WTC11 (cell line): ENCODE results near the gene IFT122. TPM values are rescaled to one million over a fixed set of nuclear protein-coding genes. Genes with fewer than 3 reads are reported as not detected.
A peak's percentile ranks its signal among the peaks of the same experiment; 100 is the strongest.

ENCODE experiments used
- ATAC-seq: fragments of 200-7000 bp; cut with Tn5 transposase; 2 replicates; pipeline ENCODE4 v1.10.0; 2021; ENCODE audit warnings: mild to moderate bottlenecking, moderate library complexity
- CTCF ChIA-PET: fragments of 300-600 bp; sonication (Branson Sonifier 250); formaldehyde crosslinking; loops from one replicate; lab custom pipeline; 2021; ENCODE audit warnings: antibody characterized with exemption; lab: Charles Lee
- POLR2A ChIA-PET: fragments of 350-600 bp; sonication (Branson Sonifier 250); formaldehyde crosslinking; loops from one replicate; lab custom pipeline; 2021; ENCODE audit warnings: antibody characterized with exemption; lab: Charles Lee
- DNase-seq: peaks from one replicate; pipeline ENCODE4 v3.0.0; 2021; ENCODE audit warnings: low spot score
- H3K27ac Mint-ChIP-seq: 2 replicates; pipeline ENCODE4 v1.8.0; 2021; ENCODE audit warnings: mixed read lengths
- H3K27me3 Mint-ChIP-seq: 2 replicates; pipeline ENCODE4 v1.8.0; 2021; ENCODE audit warnings: low read depth, mild to moderate bottlenecking, moderate library complexity, mixed read lengths
- H3K36me3 Mint-ChIP-seq: 2 replicates; pipeline ENCODE4 v1.8.0; 2021; ENCODE audit warnings: mixed read lengths
- H3K4me1 Mint-ChIP-seq: 2 replicates; pipeline ENCODE4 v1.8.0; 2022; ENCODE audit warnings: mixed read lengths
- H3K4me3 Mint-ChIP-seq: 2 replicates; pipeline ENCODE4 v1.8.0; 2021; ENCODE audit warnings: mild to moderate bottlenecking, moderate library complexity, mixed read lengths
- H3K9me3 Mint-ChIP-seq: 2 replicates; pipeline ENCODE4 v1.8.0; 2021; ENCODE audit warnings: mixed read lengths
- CREM ChIP-seq: sonication (generic); formaldehyde crosslinking; IDR thresholded peaks from 2 replicates; pipeline ENCODE4 v1.8.1; 2022; ENCODE audit warnings: mild to moderate bottlenecking, missing genetic modification reagents, moderate library complexity
- ELF4 ChIP-seq: sonication (generic); formaldehyde crosslinking; IDR thresholded peaks from 2 replicates; pipeline ENCODE4 v1.8.1; 2022; ENCODE audit warnings: low read depth, mild to moderate bottlenecking, moderate library complexity, missing genetic modification reagents
- FOXJ3 ChIP-seq: sonication (generic); formaldehyde crosslinking; IDR thresholded peaks from 2 replicates; pipeline ENCODE4 v1.9.0; 2021; ENCODE audit warnings: missing genetic modification reagents, mild to moderate bottlenecking, borderline replicate concordance
- GTF2I ChIP-seq: fragments of 250-450 bp; sonication (Bioruptor Pico); conservative IDR thresholded peaks from 2 replicates; pipeline ENCODE4 v1.4.0; 2021; ENCODE audit warnings: mild to moderate bottlenecking
- JUN ChIP-seq: sonication (generic); formaldehyde crosslinking; IDR thresholded peaks from 2 replicates; pipeline ENCODE4 v1.8.0; 2023; ENCODE audit warnings: mild to moderate bottlenecking, missing genetic modification reagents
- SOX15 ChIP-seq: fragments of 250-450 bp; sonication (Bioruptor Pico); IDR thresholded peaks from 2 replicates; pipeline ENCODE4 v1.9.0; 2021; ENCODE audit warnings: mild to moderate bottlenecking
- ZNF138 ChIP-seq: sonication (generic); formaldehyde crosslinking; conservative IDR thresholded peaks from 2 replicates; pipeline ENCODE4 v1.8.1; 2022; ENCODE audit warnings: mild to moderate bottlenecking, moderate library complexity, missing genetic modification reagents
- ZNF263 ChIP-seq: sonication (generic); formaldehyde crosslinking; IDR thresholded peaks from 2 replicates; pipeline ENCODE4 v1.8.1; 2022; ENCODE audit warnings: low read depth, mild to moderate bottlenecking, moderate library complexity, missing genetic modification reagents
- ZNF317 ChIP-seq: sonication (generic); formaldehyde crosslinking; IDR thresholded peaks from 2 replicates; pipeline ENCODE4 v1.8.1; 2023; ENCODE audit warnings: low read depth, mild to moderate bottlenecking, moderate library complexity, missing genetic modification reagents, borderline replicate concordance
- ZNF396 ChIP-seq: fragments of 250-450 bp; sonication (Bioruptor Pico); IDR thresholded peaks from 2 replicates; pipeline ENCODE4 v1.8.0; 2021; ENCODE audit warnings: mild to moderate bottlenecking, moderate library complexity, borderline replicate concordance
- total RNA-seq: library from RNA; stranded (reverse); gene quantifications from 3 replicates; pipeline ENCODE4 v1.2.3, GENCODE V29; 2021
- TF ChIP-seq, protein P1 (sequence below): fragments of 250-450 bp; sonication (Bioruptor Pico); IDR thresholded peaks from 2 replicates; pipeline ENCODE4 v1.9.0; 2021; ENCODE audit warnings: mild to moderate bottlenecking, borderline replicate concordance
- TF ChIP-seq, protein P2 (sequence below): sonication (generic); formaldehyde crosslinking; IDR thresholded peaks from 2 replicates; pipeline ENCODE4 v1.8.0; 2022; ENCODE audit warnings: mild to moderate bottlenecking, missing genetic modification reagents
- TF ChIP-seq, protein P3 (sequence below): sonication (generic); formaldehyde crosslinking; IDR thresholded peaks from 2 replicates; pipeline ENCODE4 v1.8.1; 2022; ENCODE audit warnings: mild to moderate bottlenecking, moderate library complexity, missing genetic modification reagents
- TF ChIP-seq, protein P4 (sequence below): sonication (generic); formaldehyde crosslinking; IDR thresholded peaks from 2 replicates; pipeline ENCODE4 v1.8.1; 2022; ENCODE audit warnings: low read depth, missing genetic modification reagents, borderline replicate concordance
- TF ChIP-seq, protein P5 (sequence below): fragments of 250-450 bp; sonication (Bioruptor Pico); conservative IDR thresholded peaks from 2 replicates; pipeline ENCODE4 v1.9.0; 2021; ENCODE audit warnings: mild to moderate bottlenecking
- TF ChIP-seq, protein P6 (sequence below): sonication (generic); formaldehyde crosslinking; IDR thresholded peaks from 2 replicates; pipeline ENCODE4 v1.8.1; 2023; ENCODE audit warnings: mild to moderate bottlenecking, moderate library complexity, missing genetic modification reagents
- TF ChIP-seq, protein P7 (sequence below): sonication (generic); formaldehyde crosslinking; IDR thresholded peaks from 2 replicates; pipeline ENCODE4 v1.8.1; 2023; ENCODE audit warnings: mild to moderate bottlenecking, missing genetic modification reagents, borderline replicate concordance

The IFT122 gene
- total RNA-seq, 1 experiment from 2014 or later = 22.8 TPM

DNA sequence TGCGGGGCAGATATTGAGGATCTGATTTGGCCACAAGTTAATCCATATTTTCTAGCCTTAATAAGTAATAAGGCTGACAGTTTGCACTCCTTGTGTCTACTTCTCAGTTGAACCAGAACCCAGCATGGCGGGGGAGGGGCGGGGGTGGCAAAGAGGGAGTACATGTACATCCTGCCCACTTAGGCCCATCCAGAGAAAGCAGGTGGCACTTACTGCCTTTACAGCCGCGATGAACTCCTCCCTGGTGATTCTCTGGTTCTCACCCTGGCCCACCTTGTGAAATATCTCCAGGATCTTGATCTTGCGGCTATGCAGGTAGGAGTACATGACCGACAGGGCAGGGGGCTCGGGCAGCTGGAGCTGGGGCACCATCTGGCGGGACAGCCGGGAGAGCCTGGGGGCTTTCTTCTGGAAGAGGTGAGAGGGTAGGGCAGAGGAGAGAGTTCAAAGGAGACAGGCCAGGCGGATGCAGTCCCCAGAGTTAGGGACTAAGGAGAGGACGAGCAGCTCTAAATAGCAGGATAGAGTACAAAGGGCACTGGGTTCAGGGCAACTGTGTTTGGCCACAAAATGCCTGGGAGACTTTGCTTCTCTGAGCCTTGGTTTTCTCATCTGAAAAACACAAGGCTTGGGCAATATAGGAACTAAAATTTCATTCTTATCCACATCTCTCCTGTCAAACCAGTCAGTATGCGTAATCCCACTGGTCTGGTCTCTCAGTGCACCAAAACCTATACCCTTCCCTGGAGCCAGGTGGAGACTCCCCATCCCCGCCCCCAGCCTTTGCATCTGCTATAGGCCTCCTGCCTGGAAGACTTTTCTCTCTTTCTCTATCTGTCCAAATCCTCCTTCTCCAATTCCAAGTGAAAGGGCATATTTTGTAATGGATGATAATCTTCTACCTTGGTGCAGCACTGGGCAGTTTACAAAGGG lies 21.7 kb upstream of the IFT122 start:
- CTCF ChIA-PET = no interaction called here
- Mint-ChIP-seq H3K36me3 (no peaks in the 10 kb centered on the region), H3K9me3 (no peaks in the 10 kb centered on the region), H3K27ac (no peak overlapping the region), H3K27me3 (peaks cover 26% of the 10 kb centered on the region), H3K4me3 (no peak overlapping the region), H3K4me1 (0 out of 2 replicates have a peak, but pooled peaks cover 3% of the 10 kb centered on the region)
- DNase-seq (no peak), ATAC-seq (peak; percentile 54)
- POLR2A ChIA-PET = no interaction called here
- TF ChIP-seq ZNF263 (CRISPR knock-in tag) (no peak), JUN (CRISPR knock-in tag) (no peak), ZNF317 (CRISPR knock-in tag) (no peak), ZNF138 (CRISPR knock-in tag) (no peak)

DNA sequence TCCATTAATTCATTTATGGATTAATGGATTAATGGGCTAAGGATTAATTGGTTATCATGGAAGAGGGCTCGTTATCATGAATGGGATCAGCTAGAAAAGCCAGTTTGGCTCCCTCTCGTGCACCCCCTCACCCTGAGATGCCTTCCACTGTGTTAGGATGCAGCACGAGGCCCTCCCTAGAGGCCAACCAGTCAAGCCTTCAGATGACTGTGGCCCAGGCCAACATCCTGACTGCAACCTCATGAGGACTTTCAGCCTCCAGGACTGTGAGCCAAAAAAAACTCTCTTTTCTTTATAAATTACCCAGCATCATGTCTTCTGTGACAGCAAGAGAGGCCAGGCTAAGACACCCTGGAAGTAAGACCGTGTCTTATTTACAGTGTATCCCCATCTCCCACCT lies 20.5 kb upstream of the IFT122 start:
- H3K36me3 Mint-ChIP-seq = no peaks in the 10 kb centered on the region
- no peak for TF ChIP-seq SOX15 (CRISPR knock-in tag)
- TF ChIP-seq, protein P1, sequence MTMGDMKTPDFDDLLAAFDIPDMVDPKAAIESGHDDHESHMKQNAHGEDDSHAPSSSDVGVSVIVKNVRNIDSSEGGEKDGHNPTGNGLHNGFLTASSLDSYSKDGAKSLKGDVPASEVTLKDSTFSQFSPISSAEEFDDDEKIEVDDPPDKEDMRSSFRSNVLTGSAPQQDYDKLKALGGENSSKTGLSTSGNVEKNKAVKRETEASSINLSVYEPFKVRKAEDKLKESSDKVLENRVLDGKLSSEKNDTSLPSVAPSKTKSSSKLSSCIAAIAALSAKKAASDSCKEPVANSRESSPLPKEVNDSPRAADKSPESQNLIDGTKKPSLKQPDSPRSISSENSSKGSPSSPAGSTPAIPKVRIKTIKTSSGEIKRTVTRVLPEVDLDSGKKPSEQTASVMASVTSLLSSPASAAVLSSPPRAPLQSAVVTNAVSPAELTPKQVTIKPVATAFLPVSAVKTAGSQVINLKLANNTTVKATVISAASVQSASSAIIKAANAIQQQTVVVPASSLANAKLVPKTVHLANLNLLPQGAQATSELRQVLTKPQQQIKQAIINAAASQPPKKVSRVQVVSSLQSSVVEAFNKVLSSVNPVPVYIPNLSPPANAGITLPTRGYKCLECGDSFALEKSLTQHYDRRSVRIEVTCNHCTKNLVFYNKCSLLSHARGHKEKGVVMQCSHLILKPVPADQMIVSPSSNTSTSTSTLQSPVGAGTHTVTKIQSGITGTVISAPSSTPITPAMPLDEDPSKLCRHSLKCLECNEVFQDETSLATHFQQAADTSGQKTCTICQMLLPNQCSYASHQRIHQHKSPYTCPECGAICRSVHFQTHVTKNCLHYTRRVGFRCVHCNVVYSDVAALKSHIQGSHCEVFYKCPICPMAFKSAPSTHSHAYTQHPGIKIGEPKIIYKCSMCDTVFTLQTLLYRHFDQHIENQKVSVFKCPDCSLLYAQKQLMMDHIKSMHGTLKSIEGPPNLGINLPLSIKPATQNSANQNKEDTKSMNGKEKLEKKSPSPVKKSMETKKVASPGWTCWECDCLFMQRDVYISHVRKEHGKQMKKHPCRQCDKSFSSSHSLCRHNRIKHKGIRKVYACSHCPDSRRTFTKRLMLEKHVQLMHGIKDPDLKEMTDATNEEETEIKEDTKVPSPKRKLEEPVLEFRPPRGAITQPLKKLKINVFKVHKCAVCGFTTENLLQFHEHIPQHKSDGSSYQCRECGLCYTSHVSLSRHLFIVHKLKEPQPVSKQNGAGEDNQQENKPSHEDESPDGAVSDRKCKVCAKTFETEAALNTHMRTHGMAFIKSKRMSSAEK (CRISPR knock-in tag) = no peak
- TF ChIP-seq, protein P2, sequence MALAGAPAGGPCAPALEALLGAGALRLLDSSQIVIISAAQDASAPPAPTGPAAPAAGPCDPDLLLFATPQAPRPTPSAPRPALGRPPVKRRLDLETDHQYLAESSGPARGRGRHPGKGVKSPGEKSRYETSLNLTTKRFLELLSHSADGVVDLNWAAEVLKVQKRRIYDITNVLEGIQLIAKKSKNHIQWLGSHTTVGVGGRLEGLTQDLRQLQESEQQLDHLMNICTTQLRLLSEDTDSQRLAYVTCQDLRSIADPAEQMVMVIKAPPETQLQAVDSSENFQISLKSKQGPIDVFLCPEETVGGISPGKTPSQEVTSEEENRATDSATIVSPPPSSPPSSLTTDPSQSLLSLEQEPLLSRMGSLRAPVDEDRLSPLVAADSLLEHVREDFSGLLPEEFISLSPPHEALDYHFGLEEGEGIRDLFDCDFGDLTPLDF (CRISPR knock-in tag) = no peak
- no peak for TF ChIP-seq FOXJ3 (CRISPR knock-in tag)
- TF ChIP-seq, protein P3, sequence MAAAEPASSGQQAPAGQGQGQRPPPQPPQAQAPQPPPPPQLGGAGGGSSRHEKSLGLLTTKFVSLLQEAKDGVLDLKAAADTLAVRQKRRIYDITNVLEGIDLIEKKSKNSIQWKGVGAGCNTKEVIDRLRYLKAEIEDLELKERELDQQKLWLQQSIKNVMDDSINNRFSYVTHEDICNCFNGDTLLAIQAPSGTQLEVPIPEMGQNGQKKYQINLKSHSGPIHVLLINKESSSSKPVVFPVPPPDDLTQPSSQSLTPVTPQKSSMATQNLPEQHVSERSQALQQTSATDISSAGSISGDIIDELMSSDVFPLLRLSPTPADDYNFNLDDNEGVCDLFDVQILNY (CRISPR knock-in tag) = no peak
- TF ChIP-seq, protein P4, sequence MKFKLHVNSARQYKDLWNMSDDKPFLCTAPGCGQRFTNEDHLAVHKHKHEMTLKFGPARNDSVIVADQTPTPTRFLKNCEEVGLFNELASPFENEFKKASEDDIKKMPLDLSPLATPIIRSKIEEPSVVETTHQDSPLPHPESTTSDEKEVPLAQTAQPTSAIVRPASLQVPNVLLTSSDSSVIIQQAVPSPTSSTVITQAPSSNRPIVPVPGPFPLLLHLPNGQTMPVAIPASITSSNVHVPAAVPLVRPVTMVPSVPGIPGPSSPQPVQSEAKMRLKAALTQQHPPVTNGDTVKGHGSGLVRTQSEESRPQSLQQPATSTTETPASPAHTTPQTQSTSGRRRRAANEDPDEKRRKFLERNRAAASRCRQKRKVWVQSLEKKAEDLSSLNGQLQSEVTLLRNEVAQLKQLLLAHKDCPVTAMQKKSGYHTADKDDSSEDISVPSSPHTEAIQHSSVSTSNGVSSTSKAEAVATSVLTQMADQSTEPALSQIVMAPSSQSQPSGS = no peak
- TF ChIP-seq, protein P5, sequence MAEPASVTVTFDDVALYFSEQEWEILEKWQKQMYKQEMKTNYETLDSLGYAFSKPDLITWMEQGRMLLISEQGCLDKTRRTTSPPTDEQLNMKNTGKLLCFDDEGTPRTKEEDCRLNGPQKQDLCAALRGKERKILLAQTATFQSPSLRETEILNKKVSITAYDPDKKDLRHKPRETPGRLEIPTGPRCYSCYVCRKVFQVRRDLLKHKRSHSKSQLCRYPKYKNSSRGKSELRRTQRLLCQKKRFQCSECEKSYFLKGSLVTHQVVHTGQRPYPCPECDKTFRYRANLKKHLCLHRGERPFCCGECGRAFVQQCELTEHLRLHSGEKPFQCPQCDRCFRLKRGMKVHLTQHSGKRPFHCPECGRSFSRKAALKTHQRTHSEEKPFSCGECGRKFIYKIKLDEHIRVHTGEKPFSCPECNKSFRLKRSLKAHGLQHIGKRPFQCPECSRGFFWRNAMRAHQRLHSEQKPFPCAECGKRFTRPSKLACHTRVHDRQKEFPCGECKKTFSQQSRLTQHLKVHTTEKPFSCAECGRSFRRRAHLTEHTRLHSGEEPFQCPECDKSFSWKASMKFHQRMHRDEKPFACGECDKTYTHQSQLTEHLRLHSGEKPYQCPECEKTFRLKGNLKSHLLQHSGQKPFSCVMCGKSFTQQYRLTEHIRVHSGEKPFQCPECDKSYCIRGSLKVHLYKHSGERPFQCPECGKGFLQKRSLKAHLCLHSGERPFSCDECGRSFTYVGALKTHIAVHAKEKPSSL (CRISPR knock-in tag) = no peak
- TF ChIP-seq, protein P6, sequence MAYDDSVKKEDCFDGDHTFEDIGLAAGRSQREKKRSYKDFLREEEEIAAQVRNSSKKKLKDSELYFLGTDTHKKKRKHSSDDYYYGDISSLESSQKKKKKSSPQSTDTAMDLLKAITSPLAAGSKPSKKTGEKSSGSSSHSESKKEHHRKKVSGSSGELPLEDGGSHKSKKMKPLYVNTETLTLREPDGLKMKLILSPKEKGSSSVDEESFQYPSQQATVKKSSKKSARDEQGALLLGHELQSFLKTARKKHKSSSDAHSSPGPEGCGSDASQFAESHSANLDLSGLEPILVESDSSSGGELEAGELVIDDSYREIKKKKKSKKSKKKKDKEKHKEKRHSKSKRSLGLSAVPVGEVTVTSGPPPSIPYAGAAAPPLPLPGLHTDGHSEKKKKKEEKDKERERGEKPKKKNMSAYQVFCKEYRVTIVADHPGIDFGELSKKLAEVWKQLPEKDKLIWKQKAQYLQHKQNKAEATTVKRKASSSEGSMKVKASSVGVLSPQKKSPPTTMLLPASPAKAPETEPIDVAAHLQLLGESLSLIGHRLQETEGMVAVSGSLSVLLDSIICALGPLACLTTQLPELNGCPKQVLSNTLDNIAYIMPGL = no peak
- TF ChIP-seq GTF2I (CRISPR knock-in tag) = no peak
- TF ChIP-seq ZNF396 = no peak
- no peak for TF ChIP-seq CREM (CRISPR knock-in tag)
- TF ChIP-seq, protein P7, sequence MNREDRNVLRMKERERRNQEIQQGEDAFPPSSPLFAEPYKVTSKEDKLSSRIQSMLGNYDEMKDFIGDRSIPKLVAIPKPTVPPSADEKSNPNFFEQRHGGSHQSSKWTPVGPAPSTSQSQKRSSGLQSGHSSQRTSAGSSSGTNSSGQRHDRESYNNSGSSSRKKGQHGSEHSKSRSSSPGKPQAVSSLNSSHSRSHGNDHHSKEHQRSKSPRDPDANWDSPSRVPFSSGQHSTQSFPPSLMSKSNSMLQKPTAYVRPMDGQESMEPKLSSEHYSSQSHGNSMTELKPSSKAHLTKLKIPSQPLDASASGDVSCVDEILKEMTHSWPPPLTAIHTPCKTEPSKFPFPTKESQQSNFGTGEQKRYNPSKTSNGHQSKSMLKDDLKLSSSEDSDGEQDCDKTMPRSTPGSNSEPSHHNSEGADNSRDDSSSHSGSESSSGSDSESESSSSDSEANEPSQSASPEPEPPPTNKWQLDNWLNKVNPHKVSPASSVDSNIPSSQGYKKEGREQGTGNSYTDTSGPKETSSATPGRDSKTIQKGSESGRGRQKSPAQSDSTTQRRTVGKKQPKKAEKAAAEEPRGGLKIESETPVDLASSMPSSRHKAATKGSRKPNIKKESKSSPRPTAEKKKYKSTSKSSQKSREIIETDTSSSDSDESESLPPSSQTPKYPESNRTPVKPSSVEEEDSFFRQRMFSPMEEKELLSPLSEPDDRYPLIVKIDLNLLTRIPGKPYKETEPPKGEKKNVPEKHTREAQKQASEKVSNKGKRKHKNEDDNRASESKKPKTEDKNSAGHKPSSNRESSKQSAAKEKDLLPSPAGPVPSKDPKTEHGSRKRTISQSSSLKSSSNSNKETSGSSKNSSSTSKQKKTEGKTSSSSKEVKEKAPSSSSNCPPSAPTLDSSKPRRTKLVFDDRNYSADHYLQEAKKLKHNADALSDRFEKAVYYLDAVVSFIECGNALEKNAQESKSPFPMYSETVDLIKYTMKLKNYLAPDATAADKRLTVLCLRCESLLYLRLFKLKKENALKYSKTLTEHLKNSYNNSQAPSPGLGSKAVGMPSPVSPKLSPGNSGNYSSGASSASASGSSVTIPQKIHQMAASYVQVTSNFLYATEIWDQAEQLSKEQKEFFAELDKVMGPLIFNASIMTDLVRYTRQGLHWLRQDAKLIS (CRISPR knock-in tag) = no peak
- no peak for TF ChIP-seq ELF4 (CRISPR knock-in tag)

More for the DNA sequence above, 20.5 kb upstream of the IFT122 start:
- no peak overlapping the region for H3K4me3 Mint-ChIP-seq
- no peak overlapping the region for H3K27ac Mint-ChIP-seq
- H3K4me1 Mint-ChIP-seq = peaks cover 12% of the 10 kb centered on the region
- ChIA-PET CTCF (no interaction called here), POLR2A (no interaction called here)
- DNase-seq = no peak
- ATAC-seq = no peak
- H3K27me3 Mint-ChIP-seq = peaks cover 26% of the 10 kb centered on the region
- no peaks in the 10 kb centered on the region for H3K9me3 Mint-ChIP-seq
